NCI-H510A treated with DMSO at 0.1 percent for 48 hours (cell line): ENCODE data around the gene SELENOW.

Experiments
- DNase-seq: peaks from one replicate; lab custom pipeline; 2025; lab: John Stamatoyannopoulos, UW

SELENOW gene

GRCh38 chr19:47824396-47824795 is 45.9 kb downstream of the SELENOW start:
- DNase-seq = no peak

GRCh38 chr19:47826800-47827199 is 48.3 kb downstream of the SELENOW start:
- no peak for DNase-seq

GRCh38 chr19:47832723-47833122 is 54.2 kb downstream of the SELENOW start:
- DNase-seq = no peak
